ENCODE results near the gene MAP3K14.
"Not testable (repeated sequence)": the region's sequence is repeated elsewhere in the genome, so short reads cannot be mapped to it uniquely, and the experiment has no call there.

Gene MAP3K14

DNA sequence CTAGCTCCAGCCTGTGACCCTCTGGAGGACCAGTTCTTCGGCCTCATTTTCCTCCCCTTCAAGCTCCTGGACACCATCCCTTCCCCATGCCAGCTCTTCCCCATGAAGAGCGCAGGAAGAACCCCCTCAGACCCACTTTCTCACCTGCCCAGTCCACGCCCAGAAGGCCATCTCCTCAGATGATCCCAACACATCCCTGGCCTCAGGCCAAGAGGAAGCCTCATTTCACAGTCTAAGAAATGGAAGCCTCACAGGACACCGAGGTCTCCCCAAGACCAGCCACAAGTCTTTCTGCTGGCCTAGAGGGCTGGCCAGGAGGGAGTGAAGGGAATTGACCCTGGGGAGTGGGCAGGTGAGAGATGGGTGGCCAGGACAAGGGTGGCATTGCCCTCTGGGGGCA lies 62.9 kb downstream of the MAP3K14 start:
- no peak for DNase-seq

DNA sequence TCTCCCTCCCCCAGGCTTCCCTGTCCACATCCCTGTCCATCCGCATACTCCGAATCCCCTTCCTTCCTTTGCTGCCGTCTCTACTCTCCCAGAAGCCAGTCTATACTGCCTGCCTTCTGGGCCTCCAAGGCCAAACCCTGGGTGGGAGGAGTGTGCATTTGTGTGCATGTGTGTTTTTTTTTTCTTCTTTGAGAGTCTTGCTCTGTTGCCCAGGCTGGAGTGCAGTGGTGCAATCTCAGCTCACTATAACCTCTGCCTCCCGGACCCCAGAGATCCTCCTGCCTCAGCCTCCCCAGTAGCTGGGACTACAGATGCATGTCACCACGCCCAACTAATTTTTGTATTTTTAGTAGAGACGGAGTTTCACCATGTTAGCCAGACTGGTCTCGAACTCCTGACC lies 63.6 kb downstream of the MAP3K14 start:
- not testable (repeated sequence) for DNase-seq

DNA sequence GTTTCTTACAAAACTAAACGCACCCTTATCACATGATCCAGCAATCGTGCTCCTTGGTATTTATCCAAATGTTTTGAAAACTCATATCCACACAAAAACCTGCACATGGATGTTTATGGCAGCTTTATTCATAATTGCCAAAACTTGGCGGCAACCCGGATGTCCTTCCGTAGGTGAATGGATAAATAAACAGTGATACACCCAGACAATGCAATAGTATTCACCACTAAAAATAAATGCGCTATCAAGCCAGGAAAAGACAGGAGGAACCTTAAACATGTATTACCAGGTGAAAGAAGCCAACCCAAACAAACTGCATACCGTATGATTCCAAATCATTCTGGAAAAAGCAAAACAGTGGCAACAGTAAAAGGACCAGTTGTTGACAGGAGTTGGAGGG lies 64.9 kb downstream of the MAP3K14 start:
- no peak for DNase-seq

DNA sequence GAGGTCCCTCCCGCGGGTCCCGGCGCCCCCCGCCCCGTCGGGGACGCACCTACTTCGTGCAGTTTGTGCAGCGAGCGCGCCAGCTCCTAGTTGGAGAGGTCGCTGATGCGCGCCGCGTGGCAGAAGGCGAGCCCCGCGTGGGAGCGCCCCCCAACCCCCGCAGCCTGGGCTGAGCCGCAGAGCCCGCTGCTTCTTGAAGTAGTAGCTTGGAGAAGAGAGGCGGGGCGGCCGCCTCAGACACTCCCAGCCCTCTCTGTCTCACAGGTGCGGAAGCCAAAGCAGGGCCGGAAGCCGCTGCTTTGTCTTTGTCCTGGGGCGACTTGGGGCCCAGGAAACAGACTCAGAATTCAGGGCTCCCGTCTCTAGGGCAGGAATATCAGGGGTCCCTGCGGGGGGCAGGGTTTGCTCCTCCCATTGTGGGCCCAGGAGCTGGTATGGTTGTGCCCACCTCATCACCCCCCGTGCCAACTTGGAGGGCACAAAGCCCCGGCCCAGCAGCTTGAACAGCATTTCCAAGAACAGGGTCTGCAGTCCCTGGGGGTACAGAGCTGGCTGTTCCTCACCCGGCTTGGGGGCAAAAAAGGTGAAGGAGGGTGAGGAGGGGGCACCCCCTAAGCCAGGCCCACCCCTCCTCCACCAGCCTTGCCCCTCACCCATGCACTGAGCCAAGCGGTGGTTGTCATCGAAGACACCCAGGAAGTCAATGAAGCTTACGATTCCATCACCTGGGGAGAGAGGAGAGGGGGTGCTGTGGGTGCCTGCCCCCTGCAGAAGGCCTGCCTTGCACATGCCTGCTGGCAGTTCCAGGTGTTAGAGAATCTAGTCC lies 68.5 kb downstream of the MAP3K14 start:
- DNase-seq, result peak in 2 of 4 experiments; percentile 51 to 54

DNA sequence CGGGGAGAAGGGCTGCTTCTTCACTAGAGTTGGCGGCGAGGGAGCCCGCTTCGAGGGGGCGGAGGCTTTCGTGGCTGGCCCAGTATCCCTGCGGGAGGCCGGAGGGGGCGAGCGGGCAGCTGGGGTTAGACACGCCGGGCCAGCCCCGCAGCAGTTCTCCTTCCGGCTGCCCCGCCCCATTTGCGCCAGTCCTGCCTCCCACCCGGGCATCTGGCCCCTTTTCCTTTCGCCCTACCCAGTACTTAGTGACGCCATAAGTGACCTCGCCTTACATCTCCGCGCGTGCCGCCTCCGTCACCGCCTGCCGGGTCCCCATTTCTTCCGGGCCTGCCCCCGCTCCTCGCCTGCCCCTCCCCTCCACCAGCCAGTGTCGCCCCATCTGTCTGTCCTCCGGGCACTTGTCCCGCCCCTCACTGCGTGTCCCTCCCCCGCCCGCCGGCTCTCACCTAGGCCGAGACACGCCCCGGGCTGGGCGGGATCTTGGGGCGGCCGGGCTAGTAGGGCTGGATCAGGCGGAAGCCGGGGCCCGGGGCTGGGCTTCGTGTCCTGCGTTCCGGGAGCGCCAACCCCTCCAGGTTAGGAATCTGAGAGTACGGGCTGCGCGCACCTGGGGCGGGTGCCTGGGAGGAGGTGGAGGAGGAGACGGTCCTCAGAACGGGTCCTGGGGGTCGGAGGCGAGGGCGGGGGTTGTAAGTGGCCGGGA lies 69.2 kb downstream of the MAP3K14 start:
- peak; percentile 83 to 92 (median 86) for DNase-seq

DNA sequence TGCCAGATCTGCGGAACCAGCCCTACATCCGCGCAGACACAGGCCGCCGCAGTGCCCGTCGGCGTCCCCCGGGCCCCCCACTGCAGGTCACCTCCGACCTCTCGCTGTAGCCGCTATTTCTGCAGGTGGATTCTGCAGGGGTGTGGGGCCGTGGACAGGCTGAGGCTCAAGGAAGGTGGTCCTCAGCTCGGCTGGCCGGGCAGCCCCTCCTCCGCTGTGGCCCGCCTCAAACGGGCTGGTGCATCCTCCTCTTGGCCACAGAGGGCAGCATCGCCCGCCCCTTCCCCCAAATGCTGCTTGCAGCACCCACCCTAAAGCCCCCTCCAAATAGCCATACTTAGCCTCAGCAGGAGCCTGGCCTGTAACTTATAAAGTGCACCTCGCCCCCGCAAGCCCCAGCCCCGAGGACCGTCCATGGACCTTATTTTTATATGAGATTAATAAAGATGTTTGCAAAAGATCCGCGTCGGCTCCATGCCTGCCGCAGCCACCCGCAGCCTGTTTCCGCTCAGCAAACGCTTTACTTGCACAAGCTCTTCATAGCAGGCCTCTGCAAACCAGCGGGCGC lies 69.9 kb downstream of the MAP3K14 start:
- DNase-seq, result no peak

DNA sequence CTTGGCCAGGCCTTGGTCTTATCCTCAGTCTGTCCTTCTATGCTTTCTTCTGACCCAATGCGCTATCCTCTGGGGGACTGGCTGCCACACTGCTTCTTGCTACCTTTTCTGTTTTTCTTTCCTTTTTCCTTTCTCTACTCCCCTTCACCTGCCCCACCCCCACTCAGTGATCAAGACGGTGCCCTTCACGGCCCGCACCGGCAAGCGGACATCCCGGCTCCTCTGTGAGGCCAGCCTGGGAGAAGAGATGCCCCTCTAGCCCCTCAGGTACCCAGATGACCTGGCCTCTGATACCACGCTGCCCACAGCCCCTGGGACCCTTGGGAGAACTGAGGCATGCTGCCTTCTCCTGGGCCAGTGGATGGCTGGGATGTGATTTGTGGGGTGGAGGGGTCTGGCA lies 70.5 kb downstream of the MAP3K14 start:
- no peak for DNase-seq

DNA sequence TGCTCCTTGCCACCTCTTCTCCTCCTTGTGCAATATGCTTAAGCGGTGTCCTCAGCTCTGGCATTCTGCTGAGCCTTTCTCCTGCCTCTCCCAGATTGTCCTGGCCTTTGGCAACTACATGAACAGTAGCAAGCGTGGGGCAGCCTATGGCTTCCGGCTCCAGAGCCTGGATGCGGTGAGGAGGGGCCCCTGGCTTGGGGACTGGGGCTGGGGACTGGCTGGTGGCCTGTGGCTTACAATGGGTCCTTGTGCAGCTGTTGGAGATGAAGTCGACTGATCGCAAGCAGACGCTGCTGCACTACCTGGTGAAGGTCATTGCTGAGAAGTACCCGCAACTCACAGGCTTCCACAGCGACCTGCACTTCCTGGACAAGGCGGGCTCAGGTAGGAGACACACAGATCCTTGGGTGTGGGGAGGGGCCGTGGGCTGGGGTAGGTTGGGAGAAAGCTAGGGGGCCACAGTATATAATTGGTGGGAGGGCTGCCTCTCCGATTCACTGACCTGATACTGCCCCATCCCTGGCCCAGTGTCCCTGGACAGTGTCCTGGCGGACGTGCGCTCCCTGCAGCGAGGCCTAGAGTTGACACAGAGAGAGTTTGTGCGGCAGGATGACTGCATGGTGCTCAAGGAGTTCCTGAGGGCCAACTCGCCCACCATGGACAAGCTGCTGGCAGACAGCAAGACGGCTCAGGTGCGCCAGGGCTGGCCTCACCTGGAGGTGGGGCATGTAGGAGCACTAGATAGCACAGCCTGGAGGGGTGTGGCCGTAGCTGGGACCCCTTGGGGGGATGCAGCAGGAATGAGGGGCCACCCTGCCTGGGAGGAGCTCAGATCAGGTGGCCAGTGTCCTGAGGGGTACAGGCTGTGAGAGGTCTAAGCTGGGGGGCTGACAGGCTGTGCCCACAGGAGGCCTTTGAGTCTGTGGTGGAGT lies 71.8 kb downstream of the MAP3K14 start:
- no peak for DNase-seq

DNA sequence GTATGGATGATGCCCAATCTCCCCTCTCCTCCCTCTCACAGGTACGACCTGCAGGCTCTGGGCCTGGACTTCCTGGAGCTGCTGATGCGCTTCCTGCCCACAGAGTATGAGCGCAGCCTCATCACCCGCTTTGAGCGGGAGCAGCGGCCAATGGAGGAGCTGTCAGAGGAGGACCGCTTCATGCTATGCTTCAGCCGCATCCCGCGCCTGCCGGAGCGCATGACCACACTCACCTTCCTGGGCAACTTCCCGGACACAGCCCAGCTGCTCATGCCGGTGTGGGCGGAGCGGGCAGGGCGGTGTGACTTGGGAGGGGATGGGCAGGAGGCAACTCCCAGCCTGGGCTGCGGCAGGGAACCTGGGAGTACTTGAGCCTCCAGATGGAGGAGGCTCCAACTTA lies 73.1 kb downstream of the MAP3K14 start:
- DNase-seq, result no peak

DNA sequence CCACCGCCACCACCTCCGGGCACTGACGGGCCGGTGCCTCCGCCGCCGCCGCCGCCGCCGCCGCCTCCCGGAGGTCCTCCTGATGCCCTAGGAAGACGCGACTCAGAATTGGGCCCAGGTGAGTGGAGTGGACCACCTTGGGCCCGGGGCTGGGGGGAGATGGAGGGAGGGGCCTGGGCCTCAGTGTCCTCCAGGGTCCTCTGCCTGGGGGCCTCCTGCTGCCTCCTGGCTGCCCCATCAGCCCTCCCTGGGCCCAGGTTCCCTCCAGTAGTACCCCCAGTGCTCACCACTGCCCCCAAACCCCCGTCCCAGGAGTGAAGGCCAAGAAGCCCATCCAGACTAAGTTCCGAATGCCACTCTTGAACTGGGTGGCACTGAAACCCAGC lies 74.8 kb downstream of the MAP3K14 start:
- DNase-seq, result no peak

DNA sequence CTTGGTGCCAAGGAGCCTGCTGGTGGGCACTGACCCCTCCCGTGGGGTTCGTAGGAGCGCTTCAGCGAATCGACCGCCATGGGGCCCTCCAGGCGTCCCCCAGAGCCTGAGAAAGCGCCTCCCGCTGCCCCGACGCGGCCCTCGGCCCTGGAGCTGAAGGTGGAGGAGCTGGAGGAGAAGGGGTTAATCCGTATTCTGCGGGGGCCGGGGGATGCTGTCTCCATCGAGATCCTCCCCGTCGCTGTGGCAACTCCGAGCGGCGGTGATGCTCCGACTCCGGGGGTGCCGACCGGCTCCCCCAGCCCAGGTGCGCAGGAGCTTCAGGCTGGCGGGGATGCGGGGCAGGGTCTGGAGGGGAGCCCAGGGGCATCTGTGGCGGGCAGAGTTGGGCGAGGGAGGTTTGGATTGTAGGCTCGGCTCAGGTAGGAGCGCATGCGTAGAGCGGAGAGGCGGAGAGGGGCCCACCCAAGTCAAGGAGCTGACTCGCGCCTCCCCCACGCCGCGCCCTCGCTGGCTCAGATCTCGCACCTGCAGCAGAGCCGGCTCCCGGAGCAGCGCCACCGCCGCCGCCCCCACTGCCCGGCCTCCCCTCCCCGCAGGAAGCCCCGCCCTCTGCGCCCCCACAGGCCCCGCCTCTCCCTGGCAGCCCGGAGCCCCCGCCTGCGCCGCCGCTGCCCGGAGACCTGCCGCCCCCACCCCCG lies 75.3 kb downstream of the MAP3K14 start:
- DNase-seq, result no peak

DNA sequence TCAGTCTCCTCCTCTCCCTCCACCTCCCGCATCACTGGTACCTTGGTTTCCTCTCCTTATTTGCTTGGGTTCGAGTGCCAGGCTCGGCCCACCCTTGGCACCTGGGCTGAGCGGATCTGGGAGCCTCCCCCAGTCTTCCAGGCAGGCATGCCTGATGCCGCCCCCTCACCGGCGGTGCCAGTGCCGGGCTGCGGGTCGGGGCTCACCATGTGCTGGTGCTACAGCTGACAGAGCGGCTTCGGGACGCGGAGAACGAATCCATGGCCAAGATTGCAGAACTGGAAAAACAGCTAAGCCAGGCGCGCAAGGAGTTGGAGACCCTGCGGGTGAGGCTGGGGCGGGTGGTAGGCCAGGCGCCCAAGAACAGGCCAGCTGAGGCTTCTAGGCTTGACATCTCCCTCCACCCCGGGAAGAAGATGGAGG lies 75.9 kb downstream of the MAP3K14 start:
- DNase-seq, result no peak

DNA sequence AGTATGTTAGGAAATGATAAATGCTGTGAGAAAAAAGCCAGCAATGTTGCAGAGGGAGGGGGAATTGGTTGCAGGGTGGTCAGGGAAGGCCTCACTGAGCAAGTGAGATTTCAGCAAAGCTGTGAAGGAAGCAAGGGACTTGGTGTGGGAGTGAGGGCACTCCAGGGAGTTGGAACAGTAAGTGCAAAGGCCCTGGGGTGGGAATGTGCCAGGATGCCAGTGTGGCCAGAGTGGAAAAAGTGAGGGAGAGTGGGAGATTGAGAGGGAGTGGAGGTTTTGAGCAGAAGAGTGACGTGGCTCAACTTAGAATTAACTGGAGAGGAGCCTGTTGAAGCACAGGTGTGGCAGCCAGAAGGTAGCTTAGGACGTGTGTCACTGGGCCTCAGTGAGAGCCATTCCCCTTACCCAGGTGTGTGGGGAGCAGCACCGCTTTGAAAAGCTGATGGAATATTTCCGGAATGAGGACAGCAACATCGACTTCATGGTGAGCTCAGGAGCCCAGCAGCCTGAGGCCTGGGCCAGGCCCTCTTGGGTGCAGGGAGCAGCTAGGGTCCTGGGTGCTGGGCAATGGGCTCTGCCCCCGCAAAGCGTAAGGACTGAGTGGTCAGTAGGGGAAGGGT lies 78.6 kb downstream of the MAP3K14 start:
- no peak for DNase-seq

DNA sequence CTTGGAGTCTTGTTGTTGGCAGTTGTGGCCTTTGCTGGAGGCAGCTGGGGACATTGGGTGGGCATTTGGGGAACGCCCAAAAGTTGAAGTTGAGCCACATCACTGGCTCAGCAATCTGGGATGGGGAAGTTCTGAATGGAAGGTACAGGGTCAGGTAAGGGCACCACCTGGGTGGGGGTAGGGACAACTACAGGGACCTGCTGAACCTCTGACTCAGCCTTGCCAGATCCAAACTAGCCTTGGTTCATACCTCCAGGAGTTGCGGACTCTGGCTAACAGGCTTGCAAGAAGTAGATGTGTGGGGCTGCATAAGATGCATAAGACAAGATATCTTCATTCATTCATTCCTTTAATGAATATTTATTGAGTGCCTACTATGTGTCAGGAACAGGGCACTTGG lies 79.1 kb downstream of the MAP3K14 start:
- no peak for DNase-seq

DNA sequence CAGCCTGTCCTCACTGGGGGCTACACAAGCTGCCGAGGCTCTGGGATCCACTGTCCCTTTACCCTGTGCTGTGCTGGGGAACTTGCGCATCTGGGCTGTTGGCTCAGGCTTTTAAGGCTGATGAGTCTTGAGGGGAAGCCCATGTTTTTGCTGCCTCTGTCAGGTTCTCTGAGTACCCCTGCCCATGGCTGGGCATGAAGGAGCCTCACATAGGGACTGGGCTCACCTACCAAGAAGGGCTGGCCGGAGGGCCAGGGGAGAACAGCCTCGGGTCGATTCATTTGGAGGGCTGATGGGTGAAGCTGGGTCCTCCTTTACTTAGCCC lies 80.6 kb downstream of the MAP3K14 start:
- DNase-seq, result no peak

DNA sequence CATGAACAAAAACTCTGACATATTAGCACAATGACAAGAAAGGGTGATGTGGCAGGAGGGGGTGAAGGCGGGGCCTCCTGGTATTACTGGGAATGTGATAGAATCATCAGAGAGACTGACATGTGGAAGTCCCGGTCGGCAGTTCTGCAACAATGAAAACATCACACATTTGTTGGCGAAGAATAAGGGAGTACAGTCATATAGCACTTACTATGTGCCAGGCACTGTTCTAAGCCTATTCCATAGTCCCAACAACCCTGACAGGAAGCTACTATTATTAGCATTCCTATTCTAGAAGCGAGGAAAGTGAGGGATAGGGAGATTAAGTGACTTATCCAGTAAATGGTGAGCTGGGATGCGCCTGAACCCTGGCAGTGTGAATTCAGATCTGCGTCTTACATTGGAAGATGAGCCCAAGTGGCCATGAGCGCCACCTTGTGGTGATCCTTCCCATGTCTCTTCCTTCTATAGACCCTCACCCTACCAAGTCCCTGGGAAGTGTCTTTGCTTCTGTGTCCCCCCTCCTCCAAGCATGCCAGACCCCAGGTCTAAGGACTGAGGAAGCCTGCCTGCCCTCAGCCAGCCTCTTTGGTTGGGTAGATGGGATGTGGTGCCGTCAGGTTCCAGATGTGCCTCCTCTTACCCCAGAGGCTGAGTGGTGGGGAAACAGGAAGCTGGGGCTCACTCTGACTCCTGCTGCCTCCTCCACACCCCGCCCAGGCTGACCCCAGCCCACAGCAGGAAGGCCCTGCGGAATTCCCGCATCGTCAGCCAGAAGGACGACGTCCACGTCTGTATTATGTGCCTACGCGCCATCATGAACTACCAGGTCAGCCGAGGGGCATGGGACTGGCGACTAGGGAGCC lies 81.2 kb downstream of the MAP3K14 start:
- peak; percentile 84 to 93 (median 88) for DNase-seq

DNA sequence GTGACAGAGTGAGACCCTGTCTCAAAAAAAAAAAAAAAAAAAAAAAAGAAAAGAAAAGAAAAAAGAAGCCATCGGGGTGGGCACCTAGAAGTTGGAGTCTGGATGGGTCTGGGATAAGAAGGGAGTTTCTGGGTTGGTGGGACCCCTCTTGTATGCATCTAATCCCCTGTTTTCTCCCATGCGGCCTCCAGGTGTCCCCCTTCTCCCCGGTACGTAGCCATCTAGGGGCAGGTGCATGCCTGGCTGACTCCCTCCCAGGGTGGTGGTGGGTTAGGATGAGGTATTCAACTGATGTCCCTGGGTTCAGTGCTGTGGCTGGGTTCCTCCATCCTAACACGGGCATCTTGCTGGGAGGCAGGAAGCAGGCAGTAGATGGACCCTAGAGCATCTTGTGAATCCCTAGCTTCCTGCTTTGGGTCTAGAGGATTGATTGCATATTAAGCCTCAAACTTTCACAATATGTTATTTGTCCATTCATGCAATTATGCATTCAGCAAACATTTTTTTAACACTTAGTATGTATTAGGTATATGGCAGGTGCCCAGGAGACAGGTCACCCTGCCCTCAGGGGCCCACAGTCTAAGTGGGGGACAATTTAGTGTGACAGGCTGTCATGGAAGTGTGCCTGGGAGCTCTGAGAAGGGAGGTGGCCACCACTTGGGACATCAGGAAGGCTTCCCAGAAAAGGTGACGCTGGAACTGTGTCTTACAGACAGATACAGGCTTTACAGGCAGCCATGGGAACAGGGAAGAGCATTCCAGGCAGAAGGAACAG lies 82.0 kb downstream of the MAP3K14 start:
- peak in 2 of 4 experiments; percentile 25 to 29 for DNase-seq

DNA sequence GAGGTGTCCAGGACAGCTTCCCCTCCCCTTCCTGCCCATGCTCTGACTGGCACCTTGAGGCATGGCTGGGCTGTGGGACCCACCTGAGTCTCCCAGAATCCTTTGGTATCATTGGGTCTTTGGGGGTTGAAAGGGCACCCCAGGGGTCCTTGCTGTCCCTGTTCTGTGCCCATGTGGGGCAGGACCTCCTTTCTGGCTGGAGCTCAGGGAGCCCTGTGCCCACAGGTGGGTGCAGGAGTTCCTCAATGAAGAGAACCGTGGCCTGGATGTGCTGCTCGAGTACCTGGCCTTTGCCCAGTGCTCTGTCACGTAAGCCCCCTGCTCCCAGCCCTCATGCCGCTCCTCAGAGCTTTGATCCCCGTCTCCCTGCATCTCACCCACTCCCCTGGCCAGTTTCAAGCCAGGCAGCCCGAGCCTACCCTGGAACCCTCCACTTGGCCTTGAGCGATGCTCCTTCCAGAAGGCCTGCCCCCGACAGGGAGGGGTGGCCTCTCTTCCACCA lies 83.3 kb downstream of the MAP3K14 start:
- DNase-seq, result no peak
